GM12875 (cell line): Measurements from ENCODE around the gene PIM3.
A peak's percentile ranks its signal among the peaks of the same experiment; 100 is the strongest.

ENCODE experiments used
- H3K4me3 ChIP-seq: one replicate; pipeline ENCODE4 v1.5.1; 2011; ENCODE audit warnings: low read depth, low read length, control low read depth
- TF ChIP-seq, protein P1 (sequence below): IDR thresholded peaks from 2 replicates; pipeline ENCODE4 v1.5.1; 2011; ENCODE audit warnings: low read depth, mild to moderate bottlenecking, control low read depth, inconsistent platforms, low read length, moderate library complexity, borderline replicate concordance; ENCODE audit not compliant: insufficient read depth

Gene PIM3

DNA sequence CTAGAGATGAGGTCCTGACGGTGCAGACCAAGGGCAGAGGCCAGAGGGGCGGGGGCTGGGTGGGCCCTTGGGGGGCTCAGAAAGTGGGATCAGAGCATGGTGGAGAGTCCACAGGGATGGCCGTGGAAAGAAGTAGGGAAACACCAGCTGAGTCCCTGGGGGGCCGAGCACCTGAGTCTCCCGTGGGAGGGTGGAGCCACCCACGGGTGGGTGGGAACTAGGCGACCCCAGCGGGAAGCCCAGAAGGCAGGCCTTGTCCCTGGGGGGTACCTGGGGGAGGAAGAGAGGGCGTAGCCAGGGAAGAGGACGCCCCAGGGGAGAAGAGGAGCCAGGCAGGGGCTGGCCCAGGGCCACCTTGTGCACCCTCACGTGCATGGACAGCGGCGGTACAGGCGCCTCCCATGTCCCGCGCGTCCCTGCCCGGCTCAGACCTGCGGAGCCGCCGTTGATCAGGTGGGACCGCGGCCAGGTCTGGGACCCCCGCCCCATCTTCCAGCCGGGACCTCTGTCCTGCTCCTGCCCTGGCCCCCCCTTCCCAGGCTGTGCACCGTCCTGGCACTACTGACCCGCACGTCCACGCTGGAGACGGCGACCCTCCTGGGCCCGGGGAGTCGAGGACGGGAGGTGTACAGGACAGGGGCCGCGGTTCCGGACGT is 31.9 kb upstream of the PIM3 start:
- no peak overlapping the region for H3K4me3 ChIP-seq
- TF ChIP-seq, protein P1, sequence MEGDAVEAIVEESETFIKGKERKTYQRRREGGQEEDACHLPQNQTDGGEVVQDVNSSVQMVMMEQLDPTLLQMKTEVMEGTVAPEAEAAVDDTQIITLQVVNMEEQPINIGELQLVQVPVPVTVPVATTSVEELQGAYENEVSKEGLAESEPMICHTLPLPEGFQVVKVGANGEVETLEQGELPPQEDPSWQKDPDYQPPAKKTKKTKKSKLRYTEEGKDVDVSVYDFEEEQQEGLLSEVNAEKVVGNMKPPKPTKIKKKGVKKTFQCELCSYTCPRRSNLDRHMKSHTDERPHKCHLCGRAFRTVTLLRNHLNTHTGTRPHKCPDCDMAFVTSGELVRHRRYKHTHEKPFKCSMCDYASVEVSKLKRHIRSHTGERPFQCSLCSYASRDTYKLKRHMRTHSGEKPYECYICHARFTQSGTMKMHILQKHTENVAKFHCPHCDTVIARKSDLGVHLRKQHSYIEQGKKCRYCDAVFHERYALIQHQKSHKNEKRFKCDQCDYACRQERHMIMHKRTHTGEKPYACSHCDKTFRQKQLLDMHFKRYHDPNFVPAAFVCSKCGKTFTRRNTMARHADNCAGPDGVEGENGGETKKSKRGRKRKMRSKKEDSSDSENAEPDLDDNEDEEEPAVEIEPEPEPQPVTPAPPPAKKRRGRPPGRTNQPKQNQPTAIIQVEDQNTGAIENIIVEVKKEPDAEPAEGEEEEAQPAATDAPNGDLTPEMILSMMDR, result no peak

DNA sequence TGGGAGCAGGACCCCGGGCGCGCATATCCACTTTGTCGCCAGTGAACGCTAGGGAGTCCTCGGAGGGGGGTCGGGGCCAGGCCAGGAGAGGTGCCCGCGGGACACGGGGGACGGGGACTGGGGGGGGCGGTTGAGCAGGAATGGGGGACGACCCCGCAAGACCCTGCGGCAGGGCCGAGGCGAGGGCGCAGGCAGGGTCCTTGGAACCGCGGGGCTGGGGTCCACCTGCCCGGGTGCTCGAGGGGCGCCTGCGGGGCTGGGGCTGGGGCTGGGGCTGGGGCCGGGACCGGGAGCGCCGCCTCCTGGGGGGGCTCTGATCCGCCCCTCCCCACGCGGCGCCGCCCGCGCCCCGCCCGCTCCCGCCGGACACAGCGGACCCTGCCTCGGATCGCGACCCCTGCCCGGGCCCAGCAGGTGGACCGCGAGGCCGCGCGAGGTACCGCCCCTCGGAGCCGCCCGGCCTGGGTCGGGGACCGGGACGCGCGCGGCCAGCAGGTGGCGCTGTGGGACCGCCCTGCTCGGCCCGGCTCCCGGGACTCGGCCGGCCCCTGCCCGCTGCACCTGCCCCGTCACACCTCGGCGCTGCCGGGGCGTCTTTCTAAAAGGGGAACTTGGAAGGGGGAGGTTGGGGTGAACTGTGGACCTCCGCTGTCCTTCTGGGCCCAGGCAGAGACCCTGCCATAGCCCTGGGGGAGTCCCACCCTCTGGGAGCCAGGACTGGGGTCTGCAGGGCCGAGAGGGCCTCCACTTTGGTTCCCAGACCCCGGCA is 31.2 kb upstream of the PIM3 start:
- TF ChIP-seq, protein P1, result peak; percentile 88
- H3K4me3 ChIP-seq, result no peak overlapping the region

- TF ChIP-seq, protein P1, result no peak
- H3K4me3 ChIP-seq, result no peak overlapping the region
Observed at GRCh38 chr22:49929994-49930575, 30.5 kb upstream of the PIM3 start.

GRCh38 chr22:49930596-49931412 is 29.8 kb upstream of the PIM3 start:
- TF ChIP-seq, protein P1, result peak; percentile 78

DNA sequence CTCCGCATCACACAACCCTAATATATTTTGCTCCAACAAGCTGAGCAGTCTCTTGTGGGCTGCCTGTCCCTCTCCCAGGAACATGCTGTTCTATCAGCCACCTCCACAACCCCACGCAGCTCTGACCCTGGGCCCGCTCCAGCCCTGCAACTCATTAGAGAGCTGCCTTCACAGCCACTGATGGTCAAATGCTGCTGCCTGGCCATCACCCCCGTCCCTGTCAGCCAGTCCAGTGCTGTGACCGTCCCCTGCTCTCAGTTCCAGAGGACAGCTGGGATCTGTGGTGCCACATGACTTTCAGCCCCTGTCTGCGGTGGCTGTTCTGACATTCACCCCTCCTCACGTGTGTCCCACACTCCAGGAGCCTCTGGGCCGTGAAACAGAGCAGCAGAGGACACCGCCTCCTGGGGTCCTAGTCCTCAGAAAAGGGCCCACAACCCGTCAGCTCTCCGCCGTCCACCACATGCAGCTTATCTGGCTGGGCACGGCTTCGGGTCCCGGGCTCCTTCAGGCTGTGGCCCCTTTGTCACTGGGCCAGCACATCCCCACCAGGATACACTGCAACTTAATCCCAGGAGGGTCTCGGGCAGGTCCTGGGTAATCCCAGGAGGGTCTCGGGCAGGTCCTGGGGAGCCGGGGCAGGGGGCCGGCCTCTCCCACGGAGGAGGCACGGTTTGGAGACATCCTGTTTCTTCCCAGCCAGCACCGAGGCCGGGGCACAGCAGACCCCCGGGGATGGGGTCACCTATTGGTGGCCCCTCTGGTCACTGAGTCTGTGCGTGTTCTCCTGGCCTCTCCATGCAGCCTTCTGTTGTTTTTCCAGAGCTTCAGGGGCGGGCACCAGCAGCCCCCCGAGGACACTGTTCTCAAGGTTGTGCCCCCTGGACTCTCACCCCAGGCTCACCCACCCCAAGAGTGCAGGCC is 27.1 kb upstream of the PIM3 start:
- TF ChIP-seq, protein P1, result no peak
- peak overlapping the region; percentile 68 for H3K4me3 ChIP-seq

More at GRCh38 chr22:49930596-49931412, 29.8 kb upstream of the PIM3 start:
- no peak overlapping the region for H3K4me3 ChIP-seq
